ENCODE measurements around the gene AGAP3.

The AGAP3 gene

DNA sequence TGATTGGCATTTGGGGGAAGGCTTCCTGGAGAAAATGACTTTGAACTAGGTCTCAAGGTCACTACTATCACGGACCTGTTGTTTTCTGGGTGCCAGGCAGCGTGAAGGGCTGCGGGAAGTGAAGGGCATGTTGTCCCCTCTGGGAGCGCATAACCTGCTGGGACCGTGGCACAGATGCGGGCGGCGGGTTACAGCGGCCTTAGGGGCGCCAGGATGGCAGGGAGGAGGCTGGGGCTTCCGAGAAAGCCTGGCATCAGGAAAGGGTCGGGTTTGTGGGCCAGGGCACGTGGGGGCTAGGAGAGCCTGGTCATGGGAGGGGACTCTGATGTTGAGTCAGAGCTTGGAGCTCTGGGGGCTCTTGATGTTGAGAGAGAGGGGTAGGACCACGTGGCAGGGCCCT is 20.8 kb upstream of the AGAP3 start:
- Histone ChIP-seq H2BK12ac (ENCODE audit: low read length) (no peak overlapping the region), H3K4me2 (ENCODE audit: insufficient read depth, low read length, poor library complexity, severe bottlenecking) (no peak overlapping the region)

GRCh38 chr7:151066273-151066974 is 19.9 kb upstream of the AGAP3 start:
- H3K14ac ChIP-seq (ENCODE audit: low read length): no peak overlapping the region
- no peak overlapping the region for H2AFZ ChIP-seq (ENCODE audit: low read length)
- peaks cover 2 to 13% of the 10 kb centered on the region in 2 donors for H3K4me1 ChIP-seq (ENCODE audit: control insufficient read depth in 2 of 2, insufficient read depth in 1 of 2, low read depth in 1 of 2, low read length in 2 of 2)
- no peak overlapping the region for H3K18ac ChIP-seq (ENCODE audit: low read length)
- no peak overlapping the region for H2BK120ac ChIP-seq (ENCODE audit: low read depth, low read length)
- peaks cover 43 to 86% of the 10 kb centered on the region in 2 donors for H3K36me3 ChIP-seq (replicated peaks in 1 of 2; ENCODE audit: control insufficient read depth in 2 of 2, insufficient read depth in 2 of 2, low read length in 2 of 2)
- H3K23ac ChIP-seq (ENCODE audit: low read depth, low read length, poor library complexity): no peak overlapping the region
- H3K4ac ChIP-seq (ENCODE audit: low read length): no peak overlapping the region
- no peaks in the 10 kb centered on the region for H3K9me3 ChIP-seq (replicated peaks in 1 of 2; ENCODE audit: control insufficient read depth in 2 of 2, insufficient read depth in 1 of 2, low read depth in 1 of 2, low read length in 2 of 2)
- no peak overlapping the region for H3K4me2 ChIP-seq (ENCODE audit: insufficient read depth, low read length, poor library complexity, severe bottlenecking)
- no peak overlapping the region for H3K9ac ChIP-seq (ENCODE audit: low read depth, low read length, poor library complexity)
- H2BK12ac ChIP-seq (ENCODE audit: low read length): no peak overlapping the region
- H4K91ac ChIP-seq (ENCODE audit: low read depth, low read length, poor library complexity): no peak overlapping the region
- H4K8ac ChIP-seq (ENCODE audit: low read depth, low read length): no peak overlapping the region
- H3K27me3 ChIP-seq (ENCODE audit: control insufficient read depth in 3 of 3, insufficient read depth in 3 of 3, low read depth in 1 of 3, low read length in 3 of 3): peaks cover 0 to 9% (median 0%) of the 10 kb centered on the region in 3 experiments
- no CpG with 5 or more reads among the region's 39 CpGs for WGBS, 2 donors (ENCODE audit: extremely low coverage in 2 of 2, insufficient read length in 2 of 2, insufficient replicate concordance in 1 of 2)
- no peak overlapping the region for H3K4me3 ChIP-seq (ENCODE audit: low read length in 2 of 2)
- no peak for DNase-seq (ENCODE audit: low spot score)
- H2AK5ac ChIP-seq (ENCODE audit: low read depth, low read length): no peak overlapping the region
- H3K27ac ChIP-seq (replicated peaks; ENCODE audit: low read length): no peak overlapping the region
- H2BK15ac ChIP-seq (ENCODE audit: low read length): no peak overlapping the region
- H2BK5ac ChIP-seq (ENCODE audit: low read length): no peak overlapping the region
- H3K79me1 ChIP-seq (ENCODE audit: low read depth, low read length): peaks cover 2% of the 10 kb centered on the region

More for the DNA sequence above, 20.8 kb upstream of the AGAP3 start:
- no peak overlapping the region for H3K9ac ChIP-seq (ENCODE audit: low read depth, low read length, poor library complexity)
- H3K4me1 ChIP-seq (ENCODE audit: control insufficient read depth in 2 of 2, insufficient read depth in 1 of 2, low read depth in 1 of 2, low read length in 2 of 2): peaks cover 11 to 22% of the 10 kb centered on the region in 2 donors
- peaks cover 0 to 17% (median 0%) of the 10 kb centered on the region in 3 experiments for H3K27me3 ChIP-seq (ENCODE audit: control insufficient read depth in 3 of 3, insufficient read depth in 3 of 3, low read depth in 1 of 3, low read length in 3 of 3)
- no peak overlapping the region for H3K27ac ChIP-seq (replicated peaks; ENCODE audit: low read length)
- H3K79me1 ChIP-seq (ENCODE audit: low read depth, low read length): peaks cover 2% of the 10 kb centered on the region
- H3K9me3 ChIP-seq (replicated peaks in 1 of 2; ENCODE audit: control insufficient read depth in 2 of 2, insufficient read depth in 1 of 2, low read depth in 1 of 2, low read length in 2 of 2): no peaks in the 10 kb centered on the region
- WGBS, 2 donors (ENCODE audit: extremely low coverage in 2 of 2, insufficient read length in 2 of 2, insufficient replicate concordance in 1 of 2): no CpG with 5 or more reads among the region's 14 CpGs
- H2AFZ ChIP-seq (ENCODE audit: low read length): no peak overlapping the region
- DNase-seq (ENCODE audit: low spot score): no peak
- H3K36me3 ChIP-seq (replicated peaks in 1 of 2; ENCODE audit: control insufficient read depth in 2 of 2, insufficient read depth in 2 of 2, low read length in 2 of 2): peaks cover 37 to 77% of the 10 kb centered on the region in 2 donors
- no peak overlapping the region for H3K23ac ChIP-seq (ENCODE audit: low read depth, low read length, poor library complexity)
- H2BK5ac ChIP-seq (ENCODE audit: low read length): no peak overlapping the region
- H2AK5ac ChIP-seq (ENCODE audit: low read depth, low read length): no peak overlapping the region
- no peak overlapping the region for H2BK120ac ChIP-seq (ENCODE audit: low read depth, low read length)
- H3K4me3 ChIP-seq (ENCODE audit: low read length in 2 of 2): no peak overlapping the region
- no peak overlapping the region for H4K91ac ChIP-seq (ENCODE audit: low read depth, low read length, poor library complexity)
- no peak overlapping the region for H4K8ac ChIP-seq (ENCODE audit: low read depth, low read length)
- no peak overlapping the region for H3K4ac ChIP-seq (ENCODE audit: low read length)
- H3K18ac ChIP-seq (ENCODE audit: low read length): no peak overlapping the region
- H3K14ac ChIP-seq (ENCODE audit: low read length): no peak overlapping the region
- no peak overlapping the region for H2BK15ac ChIP-seq (ENCODE audit: low read length)

GRCh38 chr7:151068069-151068773 is 18.1 kb upstream of the AGAP3 start:
- Histone ChIP-seq H4K8ac (ENCODE audit: low read depth, low read length) (no peak overlapping the region), H3K36me3 (replicated peaks in 1 of 2; ENCODE audit: control insufficient read depth in 2 of 2, insufficient read depth in 2 of 2, low read length in 2 of 2) (peaks cover 48 to 93% of the 10 kb centered on the region in 2 donors), H3K9ac (ENCODE audit: low read depth, low read length, poor library complexity) (no peak overlapping the region), H3K4ac (ENCODE audit: low read length) (no peak overlapping the region), H3K27me3 (ENCODE audit: control insufficient read depth in 3 of 3, insufficient read depth in 3 of 3, low read depth in 1 of 3, low read length in 3 of 3) (peaks cover 0 to 2% (median 0%) of the 10 kb centered on the region in 3 experiments), H3K18ac (ENCODE audit: low read length) (no peak overlapping the region), H2BK15ac (ENCODE audit: low read length) (no peak overlapping the region), H3K14ac (ENCODE audit: low read length) (no peak overlapping the region), H4K91ac (ENCODE audit: low read depth, low read length, poor library complexity) (no peak overlapping the region), H3K4me1 (ENCODE audit: control insufficient read depth in 2 of 2, insufficient read depth in 1 of 2, low read depth in 1 of 2, low read length in 2 of 2) (peaks cover 0 to 2% of the 10 kb centered on the region in 2 donors), H2BK5ac (ENCODE audit: low read length) (no peak overlapping the region), H3K9me3 (replicated peaks in 1 of 2; ENCODE audit: control insufficient read depth in 2 of 2, insufficient read depth in 1 of 2, low read depth in 1 of 2, low read length in 2 of 2) (no peaks in the 10 kb centered on the region), H3K79me1 (ENCODE audit: low read depth, low read length) (peaks cover 2% of the 10 kb centered on the region), H2BK12ac (ENCODE audit: low read length) (no peak overlapping the region), H2AK5ac (ENCODE audit: low read depth, low read length) (no peak overlapping the region), H3K4me3 (ENCODE audit: low read length in 2 of 2) (no peak overlapping the region), H2AFZ (ENCODE audit: low read length) (no peak overlapping the region), H3K23ac (ENCODE audit: low read depth, low read length, poor library complexity) (no peak overlapping the region), H2BK120ac (ENCODE audit: low read depth, low read length) (no peak overlapping the region), H3K27ac (replicated peaks; ENCODE audit: low read length) (no peak overlapping the region), H3K4me2 (ENCODE audit: insufficient read depth, low read length, poor library complexity, severe bottlenecking) (no peak overlapping the region)
- WGBS, 2 donors (ENCODE audit: extremely low coverage in 2 of 2, insufficient read length in 2 of 2, insufficient replicate concordance in 1 of 2): no CpG with 5 or more reads among the region's 12 CpGs
- DNase-seq (ENCODE audit: low spot score): no peak

- peaks cover 51 to 95% of the 10 kb centered on the region in 2 donors for H3K36me3 ChIP-seq (replicated peaks in 1 of 2; ENCODE audit: control insufficient read depth in 2 of 2, insufficient read depth in 2 of 2, low read length in 2 of 2)
- no peak overlapping the region for H3K4ac ChIP-seq (ENCODE audit: low read length)
- no peak overlapping the region for H4K91ac ChIP-seq (ENCODE audit: low read depth, low read length, poor library complexity)
- H3K23ac ChIP-seq (ENCODE audit: low read depth, low read length, poor library complexity): peak overlapping the region; percentile 43
- H2BK15ac ChIP-seq (ENCODE audit: low read length): no peak overlapping the region
- no peaks in the 10 kb centered on the region for H3K79me1 ChIP-seq (ENCODE audit: low read depth, low read length)
- H3K27me3 ChIP-seq (ENCODE audit: control insufficient read depth in 3 of 3, insufficient read depth in 3 of 3, low read depth in 1 of 3, low read length in 3 of 3): no peaks in the 10 kb centered on the region
- H3K4me2 ChIP-seq (ENCODE audit: insufficient read depth, low read length, poor library complexity, severe bottlenecking): no peak overlapping the region
- no peak overlapping the region for H2BK120ac ChIP-seq (ENCODE audit: low read depth, low read length)
- no peak overlapping the region for H2BK12ac ChIP-seq (ENCODE audit: low read length)
- peak overlapping the region in 1 of 2 donors; percentile 67 for H3K4me3 ChIP-seq (ENCODE audit: low read length in 2 of 2)
- H3K9ac ChIP-seq (ENCODE audit: low read depth, low read length, poor library complexity): no peak overlapping the region
- WGBS, 2 donors (ENCODE audit: extremely low coverage in 2 of 2, insufficient read length in 2 of 2, insufficient replicate concordance in 1 of 2): no CpG with 5 or more reads among the region's 17 CpGs
- no peak overlapping the region for H2AFZ ChIP-seq (ENCODE audit: low read length)
- no peak overlapping the region for H3K27ac ChIP-seq (replicated peaks; ENCODE audit: low read length)
- no peaks in the 10 kb centered on the region for H3K4me1 ChIP-seq (ENCODE audit: control insufficient read depth in 2 of 2, insufficient read depth in 1 of 2, low read depth in 1 of 2, low read length in 2 of 2)
- no peak overlapping the region for H2BK5ac ChIP-seq (ENCODE audit: low read length)
- H3K18ac ChIP-seq (ENCODE audit: low read length): no peak overlapping the region
- H3K14ac ChIP-seq (ENCODE audit: low read length): no peak overlapping the region
- no peaks in the 10 kb centered on the region for H3K9me3 ChIP-seq (replicated peaks in 1 of 2; ENCODE audit: control insufficient read depth in 2 of 2, insufficient read depth in 1 of 2, low read depth in 1 of 2, low read length in 2 of 2)
- H2AK5ac ChIP-seq (ENCODE audit: low read depth, low read length): no peak overlapping the region
- DNase-seq (ENCODE audit: low spot score): no peak
- H4K8ac ChIP-seq (ENCODE audit: low read depth, low read length): no peak overlapping the region
Measured at GRCh38 chr7:151069841-151070573, 16.3 kb upstream of the AGAP3 start.

All from neuronal stem cell (in vitro differentiated cells).